Motor neuron (in vitro differentiated cells): ENCODE measurements around the gene HMX3. TPM values are rescaled to one million over a fixed set of nuclear protein-coding genes. Genes with fewer than 3 reads are reported as not detected.
A peak's percentile ranks its signal among the peaks of the same experiment; 100 is the strongest.

ENCODE experiments used
- ATAC-seq, 8 experiments: fragments of 200-7000 bp; cut with Tn5 transposase; replicated peaks in 6 of 8; 2 replicates each; pipeline ENCODE4 v1.8.0; 2021; ENCODE audit warnings: mild to moderate bottlenecking in 8 of 8, moderate library complexity in 8 of 8
- H3K27ac ChIP-seq, 2 donors: fragments of 250-450 bp; sonication (Bioruptor Pico); 2 replicates each; pipeline ENCODE4 v1.9.0; 2021; ENCODE audit warnings: antibody characterized with exemption in 2 of 2, mild to moderate bottlenecking in 2 of 2, moderate library complexity in 1 of 2
- H3K4me1 ChIP-seq, 2 donors: fragments of 250-450 bp; sonication (Bioruptor Pico); replicated peaks in 1 of 2; 2 replicates each; pipeline ENCODE4 v1.6.1; 2021; ENCODE audit warnings: antibody characterized with exemption in 2 of 2, mild to moderate bottlenecking in 2 of 2, moderate library complexity in 1 of 2
- H3K4me3 ChIP-seq, 5 donors: fragments of 250-450 bp; sonication (Bioruptor Pico); 2 replicates each; pipeline ENCODE4 v1.9.0; 2021; ENCODE audit warnings: antibody characterized with exemption in 5 of 5, mild to moderate bottlenecking in 5 of 5, moderate library complexity in 4 of 5
- WGBS, 10 experiments: fragments of 450-650 bp; shearing (Covaris generic); methylation state at CpG; one replicate each; pipeline ENCODE4 v1.0.0; 2022; 5-methylcytosine and 5-hydroxymethylcytosine counted together
- in situ Hi-C, 9 experiments: fragments of 400-800 bp; cut with MboI; loops; one replicate each; pipeline ENCODE4 v1.15.0; 2021; ENCODE audit warnings: low sequenced_read_pairs in 9 of 9, low pct_unique_long_range_greater_than_20kb in 2 of 9; ENCODE audit not compliant: unreplicated experiment in 9 of 9
- total RNA-seq, 8 experiments: library from RNA; unstranded; fragments of 300-600 nt; gene quantifications; 2 replicates each; pipeline versions ENCODE4 v1.2.3 to v1.2.4, GENCODE V29; 2022

Gene HMX3
- total RNA-seq, 8 experiments from 2014 or later, result 0.16 to 0.71 (median 0.30) TPM; not detected in 4

GRCh38 chr10:123145542-123146012 lies 9.8 kb downstream of the HMX3 start:
- in situ Hi-C loops, result loop anchor here (25.0 kb wide), 3 partner anchors 108 to 417 kb away; no protein-coding TSS in a partner anchor
- Histone ChIP-seq H3K27ac (no peak overlapping the region), H3K4me3 (no peak overlapping the region), H3K4me1 (peaks cover 5 to 9% of the 10 kb centered on the region in 2 donors)
- ATAC-seq, result no peak
- 0 to 17% (median 6%) methylated on average over 1 to 7 of the region's 14 CpGs; no CpG with 5 or more reads in 6 of the 10 experiments for WGBS, 10 experiments

- peak in 5 of 8 experiments; percentile 31 to 49 (median 47) for ATAC-seq
- in situ Hi-C loops, result loop anchor here (25.0 kb wide), 3 partner anchors 109 to 416 kb away; no protein-coding TSS in a partner anchor
- H3K4me1 ChIP-seq, result peaks cover 9% of the 10 kb centered on the region in 2 donors
- no peak overlapping the region for H3K27ac ChIP-seq
- no peak overlapping the region for H3K4me3 ChIP-seq
- 0 to 19% (median 5%) methylated on average over 2 to 9 of the region's 59 CpGs; no CpG with 5 or more reads in 2 of the 10 experiments for WGBS, 10 experiments
Measured at GRCh38 chr10:123146013-123146893, 10.5 kb downstream of the HMX3 start.

GRCh38 chr10:123146894-123147634 lies 11.3 kb downstream of the HMX3 start:
- no peak overlapping the region for H3K27ac ChIP-seq
- H3K4me1 ChIP-seq, result peaks cover 11 to 12% of the 10 kb centered on the region in 2 donors
- 7 to 50% (median 17%) methylated on average over 2 to 18 of the region's 24 CpGs for WGBS, 10 experiments
- no peak for ATAC-seq
- in situ Hi-C loops, result loop anchor here (25.0 kb wide), 3 partner anchors 110 to 415 kb away; no protein-coding TSS in a partner anchor
- no peak overlapping the region for H3K4me3 ChIP-seq

- ATAC-seq, result peak in 4 of 8 experiments; percentile 6 to 59 (median 18)
- WGBS, 10 experiments, result 20% methylated on average over 2 of the region's 64 CpGs; no CpG with 5 or more reads in 9 of the 10 experiments
Measured at GRCh38 chr10:123147635-123148413, 12.1 kb downstream of the HMX3 start, which contains the start of gene HMX2. TSS of gene HMX2 (plus strand) at chr10:123148136. CDS start at chr10:123148379, 243 bp downstream.

GRCh38 chr10:123148414-123149161 lies 12.8 kb downstream of the HMX3 start:
- peak in 7 of 8 experiments; percentile 11 to 28 (median 15) for ATAC-seq
- Histone ChIP-seq H3K4me1 (peaks cover 11 to 12% of the 10 kb centered on the region in 2 donors), H3K4me3 (peak overlapping the region in 1 of 5 donors; percentile 20), H3K27ac (no peak overlapping the region)
- 2 to 30% (median 10%) methylated on average over 2 to 9 of the region's 55 CpGs; no CpG with 5 or more reads in 3 of the 10 experiments for WGBS, 10 experiments
- in situ Hi-C loops, result loop anchor here (25.0 kb wide), 3 partner anchors 111 to 414 kb away; no protein-coding TSS in a partner anchor

More at GRCh38 chr10:123147635-123148413, 12.1 kb downstream of the HMX3 start, which contains the start of gene HMX2:
- Histone ChIP-seq H3K4me3 (peak within 1 kb of the TSS in 1 of 5 donors; percentile 20), H3K27ac (no peak within 1 kb of the TSS), H3K4me1 (peaks cover 11 to 12% of the 10 kb centered on the region in 2 donors)
- in situ Hi-C loops, result loop anchor here (25.0 kb wide), 3 partner anchors 111 to 414 kb away; no protein-coding TSS in a partner anchor

- no peak overlapping the region for H3K27ac ChIP-seq
- H3K4me3 ChIP-seq, result no peak overlapping the region
- in situ Hi-C loops, result loop anchor here (25.0 kb wide), 3 partner anchors 112 to 413 kb away; no protein-coding TSS in a partner anchor
- H3K4me1 ChIP-seq, result peaks cover 12 to 13% of the 10 kb centered on the region in 2 donors
- 0 to 22% (median 8%) methylated on average over 1 to 6 of the region's 12 CpGs; no CpG with 5 or more reads in 4 of the 10 experiments for WGBS, 10 experiments
- no peak for ATAC-seq
Measured at GRCh38 chr10:123149162-123149567, 13.4 kb downstream of the HMX3 start.

- Histone ChIP-seq H3K27ac (no peak overlapping the region), H3K4me1 (peaks cover 11 to 12% of the 10 kb centered on the region in 2 donors), H3K4me3 (peak overlapping the region in 4 of 5 donors; percentile 13 to 28 (median 26))
- 3 to 40% (median 16%) methylated on average over 1 to 15 of the region's 76 CpGs; no CpG with 5 or more reads in 6 of the 10 experiments for WGBS, 10 experiments
- in situ Hi-C loops, result loop anchor here (25.0 kb wide), 3 partner anchors 112 to 413 kb away; no protein-coding TSS in a partner anchor
- ATAC-seq, result no peak
Measured at GRCh38 chr10:123149568-123150270, 13.9 kb downstream of the HMX3 start.

GRCh38 chr10:123150271-123150985 lies 14.7 kb downstream of the HMX3 start:
- H3K4me1 ChIP-seq, result peaks cover 8 to 16% of the 10 kb centered on the region in 2 donors
- WGBS, 10 experiments, result 0 to 80% (median 31%) methylated on average over 1 to 23 of the region's 34 CpGs
- no peak overlapping the region for H3K27ac ChIP-seq
- peak overlapping the region in 2 of 5 donors; percentile 26 to 28 for H3K4me3 ChIP-seq
- ATAC-seq, result no peak
- in situ Hi-C loops, result no loop called here

GRCh38 chr10:123150986-123151736 lies 15.4 kb downstream of the HMX3 start:
- no peak overlapping the region for H3K27ac ChIP-seq
- 3 to 34% (median 14%) methylated on average over 4 to 28 of the region's 56 CpGs; no CpG with 5 or more reads in 2 of the 10 experiments for WGBS, 10 experiments
- H3K4me3 ChIP-seq, result peak overlapping the region in 1 of 5 donors; percentile 8
- in situ Hi-C loops, result no loop called here
- peaks cover 8 to 21% of the 10 kb centered on the region in 2 donors for H3K4me1 ChIP-seq
- ATAC-seq, result no peak

- Histone ChIP-seq H3K4me1 (peaks cover 8 to 18% of the 10 kb centered on the region in 2 donors), H3K4me3 (no peak overlapping the region), H3K27ac (no peak overlapping the region)
- ATAC-seq, result no peak
- in situ Hi-C loops, result no loop called here
- 14 to 53% (median 39%) methylated on average over 3 to 7 of the region's 7 CpGs for WGBS, 10 experiments
Measured at GRCh38 chr10:123151737-123152135, 16.0 kb downstream of the HMX3 start.
